Endothelial cell of umbilical vein (primary cell): ENCODE data around the gene SPTBN5. TPM values are rescaled to one million over a fixed set of nuclear protein-coding genes. Genes with fewer than 3 reads are reported as not detected.

Experiments used
- BruUV-seq: library from RNA; stranded (reverse); fragments of 400-500 nt; replicated peaks from 2 replicates; lab custom pipeline; 2021; lab: Mats Ljungman, UMichigan
- CTCF ChIA-PET: fragments of 300-600, 350-600 bp; sonication (Branson Sonifier 250); formaldehyde crosslinking; loops from one replicate; lab custom pipeline; 2021; ENCODE audit warnings: antibody characterized with exemption, inconsistent platforms; lab: Charles Lee
- POLR2A ChIA-PET: fragments of 300-600, 350-600 bp; sonication (Branson Sonifier 250); formaldehyde crosslinking; loops from one replicate; lab custom pipeline; 2021; ENCODE audit warnings: antibody characterized with exemption, inconsistent platforms; lab: Charles Lee
- DNase-seq: peaks from one replicate; pipeline ENCODE4 v3.0.0-alpha.2; 2011; ENCODE audit warnings: low read depth, low spot score
- FAIRE-seq: peaks from 2 replicates; lab custom pipeline; 2011; peaks lifted over from hg19 to GRCh38; lab: Jason Lieb, UNC
- H2AFZ ChIP-seq: 2 replicates; pipeline ENCODE4 v1.6.0; 2012; ENCODE audit warnings: low read depth, low read length, control low read depth, inconsistent platforms
- H3K27ac ChIP-seq: 2 replicates; pipeline ENCODE4 v1.5.1; 2011; ENCODE audit warnings: low read depth, mild to moderate bottlenecking, control low read depth, low read length, moderate library complexity; ENCODE audit not compliant: insufficient read depth
- H3K27me3 ChIP-seq, 2 experiments: 2 replicates each; pipeline versions ENCODE4 v1.6.0 to v1.6.1; 2011; ENCODE audit warnings: low read length in 2 of 2, mixed read lengths in 1 of 2; ENCODE audit not compliant: control insufficient read depth in 2 of 2, insufficient read depth in 2 of 2
- H3K36me3 ChIP-seq, 2 experiments: 2 replicates in 1 of 2; 3 replicates in 1 of 2; pipeline ENCODE4 v1.5.1; 2011; ENCODE audit warnings: low read length in 2 of 2, mild to moderate bottlenecking in 1 of 2, moderate library complexity in 1 of 2; ENCODE audit not compliant: control insufficient read depth in 2 of 2, insufficient read depth in 2 of 2; ENCODE audit errors: extremely low read depth in 1 of 2
- H3K4me1 ChIP-seq: 3 replicates; pipeline ENCODE4 v1.5.1; 2011; ENCODE audit warnings: mild to moderate bottlenecking, low read length; ENCODE audit not compliant: control insufficient read depth, insufficient read depth; ENCODE audit errors: extremely low read depth
- H3K4me2 ChIP-seq: 2 replicates; pipeline ENCODE4 v1.6.1; 2011; ENCODE audit warnings: low read length, control low read depth, mixed read lengths; ENCODE audit not compliant: insufficient read depth
- H3K4me3 ChIP-seq, 3 experiments: fragments of 200-600 bp in 1 of 3; sonication (generic), shearing (Covaris generic) in 1 of 3; replicated peaks in 1 of 3; 2 replicates each; pipeline ENCODE4 v1.5.1; 2011 to 2016; ENCODE audit warnings: control low read depth in 3 of 3, low read length in 3 of 3, mild to moderate bottlenecking in 2 of 3, inconsistent platforms in 1 of 3, low read depth in 1 of 3, moderate library complexity in 1 of 3; ENCODE audit not compliant: insufficient read depth in 1 of 3
- H3K79me2 ChIP-seq: 2 replicates; pipeline ENCODE4 v1.6.0; 2012; ENCODE audit warnings: low read length, inconsistent platforms; ENCODE audit not compliant: control insufficient read depth, insufficient read depth
- H3K9ac ChIP-seq: replicated peaks from 2 replicates; pipeline ENCODE3; 2011; ENCODE audit warnings: low read length, control low read depth; ENCODE audit not compliant: insufficient read depth; ENCODE audit errors: extremely low read depth
- H3K9me1 ChIP-seq: replicated peaks from 3 replicates; pipeline ENCODE4 v1.6.0; 2011; ENCODE audit warnings: mild to moderate bottlenecking, low read length; ENCODE audit not compliant: control insufficient read depth, insufficient read depth; ENCODE audit errors: extremely low read depth
- H3K9me3 ChIP-seq: replicated peaks from 2 replicates; pipeline ENCODE4 v1.5.1; 2012; ENCODE audit warnings: low read length, inconsistent platforms; ENCODE audit not compliant: control insufficient read depth, insufficient read depth
- H4K20me1 ChIP-seq: replicated peaks from 2 replicates; pipeline ENCODE3; 2011; ENCODE audit warnings: mild to moderate bottlenecking, low read length; ENCODE audit not compliant: control insufficient read depth, insufficient read depth; ENCODE audit errors: extremely low read depth
- CTCF ChIP-seq, 2 donors: IDR thresholded peaks; 1 replicate in 1 of 2; 2 replicates in 1 of 2; pipeline ENCODE4 v1.5.1; 2011; ENCODE audit warnings: low read length in 2 of 2, mild to moderate bottlenecking in 2 of 2, moderate library complexity in 2 of 2, control low read depth in 1 of 2, inconsistent platforms in 1 of 2, low read depth in 1 of 2; ENCODE audit not compliant: insufficient read depth in 1 of 2; ENCODE audit errors: extremely low read depth in 1 of 2
- FOS ChIP-seq: IDR thresholded peaks from 2 replicates; pipeline ENCODE4 v1.6.1; 2011; ENCODE audit warnings: mild to moderate bottlenecking, low read length, moderate library complexity, borderline replicate concordance; ENCODE audit not compliant: insufficient read depth
- GATA2 ChIP-seq: IDR thresholded peaks from 2 replicates; pipeline ENCODE4 v1.7.0; 2011; ENCODE audit warnings: low read depth, mild to moderate bottlenecking, moderate library complexity, mixed read lengths, low read length; ENCODE audit not compliant: insufficient read length, insufficient read depth
- JUN ChIP-seq: IDR thresholded peaks from 2 replicates; pipeline ENCODE4 v1.6.1; 2011; ENCODE audit warnings: borderline replicate concordance, low read depth; ENCODE audit not compliant: insufficient read length, insufficient read depth
- MAX ChIP-seq: IDR thresholded peaks from 2 replicates; pipeline ENCODE4 v1.6.1; 2011; ENCODE audit not compliant: insufficient read depth, insufficient read length
- MYC ChIP-seq: IDR thresholded peaks from one replicate; pipeline ENCODE4 v1.6.1; 2011; ENCODE audit warnings: mild to moderate bottlenecking, low read depth, low read length
- dilution Hi-C: fragments of 300-500 bp; cut with MboI; formaldehyde crosslinking; loops from one replicate; pipeline ENCODE4 v1.15.0; 2019; ENCODE audit warnings: low sequenced_read_pairs; ENCODE audit not compliant: extremely low pct_ligation_motif_present
- intact Hi-C: fragments of 100-400 bp; cut with micrococcal nuclease; formaldehyde crosslinking; loops from one replicate; pipeline ENCODE4 v1.10.0; 2022
- polyA plus RNA-seq, 4 experiments: library from polyadenylated mRNA; depleted of rRNA in 3 of 4; stranded (reverse) in 3 of 4; unstranded in 1 of 4; fragments of >200 nt; gene quantifications; 2 replicates each; pipeline versions ENCODE4 v1.2.1 to v1.2.3, GENCODE V29; 2011 to 2012; ENCODE audit warnings: missing spikeins in 1 of 4
- total RNA-seq: library from RNA; stranded (reverse); gene quantifications from 2 replicates; pipeline ENCODE4 v1.2.3, GENCODE V29; 2021

Gene SPTBN5
- total and polyA plus RNA-seq, 2 donors (not counting 3 experiments of a cell fraction or from before 2014, with no cell fraction given) = 12.0 to 19.0 TPM

- POLR2A ChIA-PET = interaction anchor here (1.3 kb wide), 1 partner anchor 43 kb away, joined by 3 read pairs; the partner anchor contains the start of gene MAPKBP1
- Histone ChIP-seq H3K27me3 (no peaks in the 10 kb centered on the region), H3K9me1 (no peaks in the 10 kb centered on the region)
Observed at GRCh38 chr15:41817327-41817726, 76.5 kb downstream of the SPTBN5 start.

GRCh38 chr15:41816788-41817187 lies 77.1 kb downstream of the SPTBN5 start:
- Histone ChIP-seq H3K27me3 (no peaks in the 10 kb centered on the region), H3K9me1 (no peaks in the 10 kb centered on the region), H4K20me1 (no peaks in the 10 kb centered on the region), H3K4me3 (no peak overlapping the region), H3K79me2 (no peaks in the 10 kb centered on the region), H3K36me3 (peaks cover 18 to 56% of the 10 kb centered on the region in 2 experiments), H2AFZ (no peak overlapping the region), H3K9ac (no peak overlapping the region), H3K27ac (no peak overlapping the region), H3K4me2 (no peak overlapping the region), H3K4me1 (no peaks in the 10 kb centered on the region), H3K9me3 (no peaks in the 10 kb centered on the region)
- DNase-seq (no peak), FAIRE-seq (no peak)
- ChIA-PET CTCF (interaction anchor here (1.3 to 2.9 kb wide), 4 partner anchors 42 to 88 kb away, joined by 3 to 12 read pairs (median 6); partner anchors contain the start of gene MAPKBP1), POLR2A (interaction anchor here (1.3 kb wide), 1 partner anchor 42 kb away, joined by 3 read pairs; the partner anchor contains the start of gene MAPKBP1)
- intact Hi-C loops = no loop called here
- dilution Hi-C loops = no loop called here
- TF ChIP-seq MAX = no peak
- no peak for TF ChIP-seq MYC
- no peak for TF ChIP-seq GATA2
- TF ChIP-seq FOS = no peak
- no peak for TF ChIP-seq CTCF (IDR thresholded peaks at IDR 0.05; ENCODE audit: extremely low read depth in 1 of 2, insufficient read depth in 1 of 2, low read depth in 1 of 2, low read length in 2 of 2)
- no TSS peak for BruUV-seq

More at GRCh38 chr15:41817327-41817726, 76.5 kb downstream of the SPTBN5 start:
- Histone ChIP-seq H3K4me3 (no peak overlapping the region), H3K36me3 (peaks cover 18 to 59% of the 10 kb centered on the region in 2 experiments), H3K9me3 (no peaks in the 10 kb centered on the region), H2AFZ (no peak overlapping the region), H3K27ac (no peak overlapping the region), H4K20me1 (no peaks in the 10 kb centered on the region), H3K4me1 (no peaks in the 10 kb centered on the region), H3K4me2 (no peak overlapping the region), H3K9ac (no peak overlapping the region), H3K79me2 (no peaks in the 10 kb centered on the region)
- CTCF ChIA-PET = interaction anchor here (1.3 to 2.9 kb wide), 4 partner anchors 43 to 87 kb away, joined by 3 to 12 read pairs (median 6); partner anchors contain the start of gene MAPKBP1
- FAIRE-seq (no peak), DNase-seq (no peak)
- TF ChIP-seq JUN = no peak
- dilution Hi-C loops = no loop called here
- BruUV-seq = no TSS peak
- intact Hi-C loops = no loop called here
